Endothelial cell (in vitro differentiated cells): ENCODE data around the gene AKAP6. TPM values are rescaled to one million over a fixed set of nuclear protein-coding genes. Genes with fewer than 3 reads are reported as not detected.
A peak's percentile ranks its signal among the peaks of the same experiment; 100 is the strongest.
"Not testable (repeated sequence)": the region's sequence is repeated elsewhere in the genome, so short reads cannot be mapped to it uniquely, and the experiment has no call there.

Source experiments
- DNase-seq: peaks from one replicate; pipeline ENCODE4 v3.0.0; 2021; ENCODE audit warnings: low spot score
- H3K27ac Mint-ChIP-seq: one replicate; pipeline ENCODE4 v1.8.0; 2021; ENCODE audit warnings: mixed read lengths, inconsistent platforms; ENCODE audit not compliant: unreplicated experiment
- H3K27me3 Mint-ChIP-seq: one replicate; pipeline ENCODE4 v1.8.0; 2021; ENCODE audit warnings: mild to moderate bottlenecking, moderate library complexity, mixed read lengths, inconsistent platforms; ENCODE audit not compliant: unreplicated experiment
- H3K36me3 Mint-ChIP-seq: one replicate; pipeline ENCODE4 v1.8.0; 2021; ENCODE audit warnings: mild to moderate bottlenecking, low read depth, mixed read lengths, inconsistent platforms; ENCODE audit not compliant: unreplicated experiment
- H3K4me1 Mint-ChIP-seq: one replicate; pipeline ENCODE4 v1.8.0; 2021; ENCODE audit warnings: mild to moderate bottlenecking, mixed read lengths, inconsistent platforms; ENCODE audit not compliant: unreplicated experiment
- H3K4me3 Mint-ChIP-seq: one replicate; pipeline ENCODE4 v1.8.0; 2021; ENCODE audit warnings: mild to moderate bottlenecking, mixed read lengths, inconsistent platforms; ENCODE audit not compliant: unreplicated experiment
- H3K9me3 Mint-ChIP-seq: one replicate; pipeline ENCODE4 v1.8.0; 2021; ENCODE audit warnings: mixed read lengths, inconsistent platforms; ENCODE audit not compliant: unreplicated experiment
- CTCF ChIP-seq: fragments of 200-600 bp; sonication (generic); IDR thresholded peaks from one replicate; pipeline ENCODE4 v1.5.0; 2021; ENCODE audit warnings: antibody characterized with exemption; ENCODE audit not compliant: unreplicated experiment
- total RNA-seq: library from RNA; stranded (reverse); fragmentation: NEBNext Ultra II Directional; extraction: Animal tissue kit (Norgen Biotek cat#: 25700); gene quantifications from one replicate; pipeline ENCODE4 v1.2.1, GENCODE V29; 2021; ENCODE audit not compliant: unreplicated experiment

The AKAP6 gene
- total RNA-seq, 1 donor from 2014 or later = 4.4 TPM

DNA sequence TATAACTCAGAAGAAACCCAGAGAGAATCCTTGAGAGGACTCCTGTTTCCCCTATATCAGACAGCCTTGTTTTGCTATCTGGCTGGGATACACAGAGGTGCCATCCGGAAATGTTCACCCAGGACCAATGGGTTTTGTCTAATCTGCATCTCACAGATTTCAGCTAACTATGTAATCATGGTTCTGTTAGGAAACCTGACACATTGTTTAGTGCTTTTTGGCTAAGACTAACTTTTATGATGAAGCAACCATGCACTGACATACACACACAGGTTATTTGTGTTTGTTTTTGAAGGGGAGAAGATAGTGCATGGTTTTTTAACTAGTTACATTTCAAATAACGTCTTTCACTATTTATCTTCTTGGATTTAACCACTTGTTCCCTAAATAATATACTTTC is 245.2 kb downstream of the AKAP6 start:
- no peak for DNase-seq
- TF ChIP-seq CTCF = no peak
- Mint-ChIP-seq H3K36me3 (no peaks in the 10 kb centered on the region), H3K27ac (no peak overlapping the region), H3K27me3 (no peaks in the 10 kb centered on the region), H3K4me3 (no peak overlapping the region), H3K9me3 (no peaks in the 10 kb centered on the region), H3K4me1 (peaks cover 6% of the 10 kb centered on the region)

DNA sequence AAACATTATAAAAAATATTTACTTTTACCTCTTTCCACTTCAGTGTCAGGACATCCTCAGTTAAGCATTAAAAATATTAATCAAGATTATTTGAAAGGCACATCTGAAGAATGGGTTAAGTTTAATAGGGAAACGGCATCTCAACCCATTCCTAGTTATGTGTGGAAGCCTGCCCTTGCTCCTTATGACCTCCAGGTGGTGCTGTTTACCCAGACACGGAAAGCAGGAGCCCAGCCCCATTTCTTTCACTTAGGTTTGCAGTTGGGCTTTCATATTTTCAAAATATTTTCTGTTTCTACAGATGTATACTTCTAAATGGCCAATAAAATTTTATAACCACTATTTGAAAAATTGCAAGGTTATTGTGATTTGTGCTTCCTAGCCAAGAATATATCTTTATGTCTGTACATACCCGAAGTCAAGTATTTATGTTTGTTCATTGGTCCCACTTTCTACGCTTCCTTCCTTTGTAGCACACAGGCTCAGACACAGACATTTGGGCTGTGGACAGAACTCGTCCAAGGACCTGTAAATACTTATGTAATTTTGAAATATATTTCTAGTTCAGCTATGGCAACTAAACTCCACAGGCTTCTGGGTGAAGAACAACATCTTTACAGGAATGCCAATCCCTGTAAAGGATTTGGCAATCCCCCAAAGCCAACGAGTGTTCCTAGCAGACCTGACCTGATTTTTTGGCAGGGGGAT is 247.1 kb downstream of the AKAP6 start:
- Mint-ChIP-seq H3K27me3 (no peaks in the 10 kb centered on the region), H3K36me3 (no peaks in the 10 kb centered on the region), H3K9me3 (no peaks in the 10 kb centered on the region), H3K4me1 (peaks cover 6% of the 10 kb centered on the region), H3K4me3 (no peak overlapping the region), H3K27ac (no peak overlapping the region)
- peak; percentile 32 for DNase-seq
- peak; percentile 91 for TF ChIP-seq CTCF

DNA sequence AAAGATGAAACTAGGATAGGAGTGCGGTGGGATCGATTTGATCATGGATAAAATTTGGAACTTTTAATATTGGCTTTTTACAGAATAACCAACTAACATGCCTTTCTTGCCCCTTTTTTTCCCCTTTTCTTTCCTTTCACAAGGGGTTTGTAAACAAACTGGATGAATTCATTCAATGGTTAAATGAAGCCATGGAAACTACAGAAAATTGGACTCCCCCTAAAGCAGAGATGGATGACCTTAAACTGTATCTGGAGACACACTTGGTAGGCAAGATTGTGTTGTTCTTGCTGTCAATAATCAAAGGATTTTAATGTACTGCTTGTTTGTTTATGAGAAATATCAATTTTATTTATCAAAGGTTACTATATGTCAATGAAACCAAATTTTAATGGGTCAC is 247.9 kb downstream of the AKAP6 start:
- no peak for TF ChIP-seq CTCF
- Mint-ChIP-seq H3K9me3 (no peaks in the 10 kb centered on the region), H3K4me3 (no peak overlapping the region), H3K27me3 (no peaks in the 10 kb centered on the region), H3K36me3 (no peaks in the 10 kb centered on the region), H3K27ac (no peak overlapping the region), H3K4me1 (peaks cover 6% of the 10 kb centered on the region)
- no peak for DNase-seq

DNA sequence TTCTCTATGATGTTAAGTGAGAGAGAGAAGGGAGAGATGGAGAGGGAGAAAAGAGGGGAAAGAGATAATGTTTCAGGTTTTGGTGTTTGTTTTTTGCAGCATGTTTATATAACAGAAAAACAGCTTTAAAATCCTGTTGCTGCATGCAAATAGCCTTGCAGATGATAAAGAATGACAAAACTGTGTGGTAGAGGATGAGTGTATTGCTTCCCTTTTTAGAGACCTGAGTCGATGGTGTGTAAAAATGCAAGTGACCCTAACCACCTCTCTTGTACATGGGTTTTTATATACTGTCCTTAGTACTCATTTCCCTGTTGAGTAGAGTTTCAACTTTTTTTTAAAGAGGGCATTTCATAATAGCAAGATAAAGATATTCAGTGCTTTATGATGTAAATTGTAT is 249.1 kb downstream of the AKAP6 start:
- Mint-ChIP-seq H3K4me1 (peaks cover under 1% of the 10 kb centered on the region), H3K27me3 (no peaks in the 10 kb centered on the region), H3K4me3 (no peak overlapping the region), H3K36me3 (no peaks in the 10 kb centered on the region), H3K27ac (no peak overlapping the region), H3K9me3 (no peaks in the 10 kb centered on the region)
- TF ChIP-seq CTCF = no peak
- no peak for DNase-seq

GRCh38 chr14:32583427-32583826 is 254.3 kb downstream of the AKAP6 start:
- H3K4me3 Mint-ChIP-seq, H3K36me3 Mint-ChIP-seq, H3K27me3 Mint-ChIP-seq, H3K9me3 Mint-ChIP-seq, H3K4me1 Mint-ChIP-seq, DNase-seq, H3K27ac Mint-ChIP-seq: not testable (repeated sequence)
